Activated naive CD4-positive, alpha-beta T cell treated with anti-CD3 and anti-CD28 coated beads, Interleukin-2, amount 10 ng/mL, durations not matched to agents 7 days and 5 days (primary cell): ENCODE results near the gene MED28.
A peak's percentile ranks its signal among the peaks of the same experiment; 100 is the strongest.
"Not testable (repeated sequence)": the region's sequence is repeated elsewhere in the genome, so short reads cannot be mapped to it uniquely, and the experiment has no call there.

Source experiments
- CTCF ChIA-PET: fragments of 350-600 bp; sonication (Branson Sonifier 250); formaldehyde crosslinking; loops from one replicate; lab custom pipeline; 2021; ENCODE audit warnings: antibody characterized with exemption; lab: Charles Lee
- DNase-seq: peaks from one replicate; pipeline ENCODE4 v3.0.0-alpha.2; 2020
- H3K27ac Mint-ChIP-seq: one replicate; pipeline ENCODE4 v1.8.0; 2021; ENCODE audit warnings: mild to moderate bottlenecking, moderate library complexity, mixed read lengths
- H3K27me3 Mint-ChIP-seq: one replicate; pipeline ENCODE4 v1.8.0; 2021; ENCODE audit warnings: mild to moderate bottlenecking, mixed read lengths
- H3K36me3 Mint-ChIP-seq: one replicate; pipeline ENCODE4 v1.8.0; 2021; ENCODE audit warnings: mixed read lengths
- H3K4me1 Mint-ChIP-seq: one replicate; pipeline ENCODE4 v1.8.0; 2021; ENCODE audit warnings: mixed read lengths
- H3K4me3 Mint-ChIP-seq: one replicate; pipeline ENCODE4 v1.8.0; 2021; ENCODE audit warnings: mild to moderate bottlenecking, moderate library complexity, mixed read lengths
- H3K9me3 Mint-ChIP-seq: one replicate; pipeline ENCODE4 v1.8.0; 2021; ENCODE audit warnings: mixed read lengths

MED28 gene

DNA sequence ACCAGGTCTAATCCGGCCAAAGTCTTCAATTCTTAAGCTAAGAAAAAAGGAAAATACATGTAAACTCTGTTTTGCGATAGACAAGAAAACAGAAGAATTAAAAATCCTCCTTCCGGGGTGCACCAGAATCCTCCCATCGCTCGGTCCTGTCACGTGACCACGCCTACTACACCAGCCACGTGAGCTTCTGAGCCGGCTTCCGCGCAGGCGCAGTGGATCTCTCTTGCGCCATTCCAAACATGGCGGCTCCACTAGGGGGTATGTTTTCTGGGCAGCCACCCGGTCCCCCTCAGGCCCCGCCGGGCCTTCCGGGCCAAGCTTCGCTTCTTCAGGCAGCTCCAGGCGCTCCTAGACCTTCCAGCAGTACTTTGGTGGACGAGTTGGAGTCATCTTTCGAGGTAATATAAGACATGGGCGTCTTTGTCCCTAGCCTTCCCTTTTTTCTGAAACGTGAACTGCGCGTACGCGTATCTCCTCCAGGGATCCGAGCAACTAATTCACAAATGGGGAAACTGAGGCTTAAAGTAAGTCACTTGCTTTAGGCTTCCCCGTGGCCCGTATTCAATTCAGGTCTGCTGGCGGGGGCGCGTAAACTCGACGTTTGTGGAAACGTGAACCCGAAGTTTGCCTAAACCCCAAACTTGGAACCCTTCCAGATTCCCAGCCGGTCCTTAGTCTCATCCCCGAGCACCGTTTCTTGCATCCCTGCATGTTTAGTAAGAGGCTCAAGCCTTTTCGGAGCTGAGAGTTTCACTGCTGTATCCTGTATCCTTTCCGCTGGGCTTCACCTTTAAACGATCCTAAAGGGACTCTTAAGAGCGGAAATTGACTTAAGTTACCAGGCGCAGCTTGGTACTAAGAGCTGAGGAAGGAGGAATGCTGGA, at the start of gene MED28:
TSS of gene MED28 (plus strand) at position 226 of the 884 bp plus-strand sequence. CDS start at position 240, 14 bp downstream.
- H3K9me3 Mint-ChIP-seq: no peaks in the 10 kb centered on the region
- peaks cover 58% of the 10 kb centered on the region for H3K4me1 Mint-ChIP-seq
- H3K27ac Mint-ChIP-seq: peak within 1 kb of the TSS; percentile 98
- peak within 1 kb of the TSS; percentile 99 for H3K4me3 Mint-ChIP-seq
- no peaks in the 10 kb centered on the region for H3K27me3 Mint-ChIP-seq
- H3K36me3 Mint-ChIP-seq: peaks cover 20% of the 10 kb centered on the region
- DNase-seq: peak; percentile 97
- CTCF ChIA-PET: interaction anchor here (0.8 to 2.5 kb wide), 5 partner anchors 17 to 202 kb away, joined by 3 to 12 read pairs (median 4); no protein-coding TSS in a partner anchor

- Mint-ChIP-seq H3K9me3 (no peaks in the 10 kb centered on the region), H3K27me3 (peaks cover 23% of the 10 kb centered on the region), H3K36me3 (no peaks in the 10 kb centered on the region), H3K4me1 (no peaks in the 10 kb centered on the region), H3K27ac (no peak overlapping the region), H3K4me3 (no peak overlapping the region)
- CTCF ChIA-PET: no interaction called here
- DNase-seq: no peak
Measured at GRCh38 chr4:17565846-17566245, 48.6 kb upstream of the MED28 start.

GRCh38 chr4:17567271-17567670, 47.2 kb upstream of the MED28 start:
- Mint-ChIP-seq H3K27ac (no peak overlapping the region), H3K4me3 (no peak overlapping the region), H3K4me1 (no peaks in the 10 kb centered on the region), H3K9me3 (no peaks in the 10 kb centered on the region), H3K36me3 (no peaks in the 10 kb centered on the region), H3K27me3 (peaks cover 17% of the 10 kb centered on the region)
- no peak for DNase-seq
- CTCF ChIA-PET: interaction anchor here (0.7 kb wide), 1 partner anchor 19 kb away, joined by 3 read pairs; no protein-coding TSS in a partner anchor

DNA sequence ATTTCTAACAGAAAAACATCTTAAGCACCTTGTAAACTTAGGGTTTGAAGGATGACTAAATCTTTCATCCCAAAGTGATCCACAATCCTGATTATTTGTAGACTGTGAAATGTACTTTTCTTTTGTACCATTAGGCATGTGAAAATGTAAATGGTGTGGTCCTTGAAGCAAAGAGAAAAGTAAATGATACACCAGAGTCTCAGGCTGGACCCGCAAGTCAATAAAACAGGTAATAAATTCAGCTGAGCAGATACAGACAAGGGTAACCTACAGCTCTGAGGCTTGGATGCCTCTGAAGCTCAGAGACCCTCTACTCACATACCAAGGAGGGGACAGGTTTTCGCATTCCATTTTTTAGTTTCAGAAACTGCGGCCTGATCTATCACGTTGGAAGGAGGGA, 40.2 kb upstream of the MED28 start:
- H3K27me3 Mint-ChIP-seq: peaks cover 7% of the 10 kb centered on the region
- H3K4me1 Mint-ChIP-seq: peaks cover 22% of the 10 kb centered on the region
- H3K9me3 Mint-ChIP-seq: no peaks in the 10 kb centered on the region
- H3K4me3 Mint-ChIP-seq: no peak overlapping the region
- CTCF ChIA-PET: no interaction called here
- no peak overlapping the region for H3K27ac Mint-ChIP-seq
- H3K36me3 Mint-ChIP-seq: peaks cover 4% of the 10 kb centered on the region
- no peak for DNase-seq

GRCh38 chr4:17575177-17575576, 39.3 kb upstream of the MED28 start:
- H3K27me3 Mint-ChIP-seq, H3K36me3 Mint-ChIP-seq, H3K9me3 Mint-ChIP-seq, H3K4me3 Mint-ChIP-seq, DNase-seq, H3K27ac Mint-ChIP-seq: not testable (repeated sequence)
- H3K4me1 Mint-ChIP-seq: peaks cover 30% of the 10 kb centered on the region
- CTCF ChIA-PET: interaction anchor here (0.6 kb wide), 1 partner anchor 13 kb away, joined by 3 read pairs; no protein-coding TSS in a partner anchor

DNA sequence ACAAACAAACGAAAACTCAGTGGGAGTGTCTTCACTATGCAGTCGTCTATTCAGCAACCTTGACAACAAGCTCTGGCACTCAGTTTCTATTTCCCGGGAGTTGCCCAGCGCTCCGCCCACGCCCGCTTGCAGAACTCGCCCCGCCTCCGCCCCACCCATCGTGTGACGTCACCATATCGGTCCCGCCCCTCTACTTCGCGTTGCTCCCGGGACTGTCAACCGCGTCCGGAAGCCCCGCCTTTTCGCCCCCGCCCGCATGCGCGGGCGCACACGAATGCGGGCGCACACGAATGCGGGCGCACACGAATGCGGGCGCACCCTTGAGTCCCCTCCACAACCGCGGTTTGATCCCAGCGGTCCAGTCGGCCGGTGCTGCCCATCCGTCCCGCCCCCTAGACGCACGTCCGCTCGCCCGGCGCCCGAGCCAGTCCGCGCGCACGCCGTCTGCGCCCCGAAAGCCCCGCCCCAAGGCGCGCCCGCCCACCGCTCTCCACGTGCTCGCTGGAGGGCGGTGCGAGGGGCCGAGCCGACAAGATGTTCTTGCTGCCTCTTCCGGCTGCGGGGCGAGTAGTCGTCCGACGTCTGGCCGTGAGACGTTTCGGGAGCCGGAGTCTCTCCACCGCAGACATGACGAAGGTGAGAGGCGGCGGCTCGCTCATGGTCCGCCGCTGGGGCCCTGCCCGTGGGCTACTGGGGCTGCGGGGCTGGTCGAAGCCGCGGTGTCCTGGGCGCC, 37.3 kb upstream of the MED28 start, which contains the start of gene LAP3:
TSS of gene LAP3 (plus strand) at position 267 of the 733 bp plus-strand sequence. CDS start at position 535, 268 bp downstream.
- Mint-ChIP-seq H3K9me3 (no peaks in the 10 kb centered on the region), H3K36me3 (peaks cover 19% of the 10 kb centered on the region), H3K4me3 (peak within 1 kb of the TSS; percentile 89), H3K27me3 (no peaks in the 10 kb centered on the region), H3K4me1 (peaks cover 41% of the 10 kb centered on the region), H3K27ac (peak within 1 kb of the TSS; percentile 95)
- CTCF ChIA-PET: interaction anchor here (0.7 to 1.6 kb wide), 4 partner anchors 28 to 240 kb away, joined by 3 to 5 read pairs (median 4); partner anchors contain the start of gene MED28
- peak; percentile 99 for DNase-seq

DNA sequence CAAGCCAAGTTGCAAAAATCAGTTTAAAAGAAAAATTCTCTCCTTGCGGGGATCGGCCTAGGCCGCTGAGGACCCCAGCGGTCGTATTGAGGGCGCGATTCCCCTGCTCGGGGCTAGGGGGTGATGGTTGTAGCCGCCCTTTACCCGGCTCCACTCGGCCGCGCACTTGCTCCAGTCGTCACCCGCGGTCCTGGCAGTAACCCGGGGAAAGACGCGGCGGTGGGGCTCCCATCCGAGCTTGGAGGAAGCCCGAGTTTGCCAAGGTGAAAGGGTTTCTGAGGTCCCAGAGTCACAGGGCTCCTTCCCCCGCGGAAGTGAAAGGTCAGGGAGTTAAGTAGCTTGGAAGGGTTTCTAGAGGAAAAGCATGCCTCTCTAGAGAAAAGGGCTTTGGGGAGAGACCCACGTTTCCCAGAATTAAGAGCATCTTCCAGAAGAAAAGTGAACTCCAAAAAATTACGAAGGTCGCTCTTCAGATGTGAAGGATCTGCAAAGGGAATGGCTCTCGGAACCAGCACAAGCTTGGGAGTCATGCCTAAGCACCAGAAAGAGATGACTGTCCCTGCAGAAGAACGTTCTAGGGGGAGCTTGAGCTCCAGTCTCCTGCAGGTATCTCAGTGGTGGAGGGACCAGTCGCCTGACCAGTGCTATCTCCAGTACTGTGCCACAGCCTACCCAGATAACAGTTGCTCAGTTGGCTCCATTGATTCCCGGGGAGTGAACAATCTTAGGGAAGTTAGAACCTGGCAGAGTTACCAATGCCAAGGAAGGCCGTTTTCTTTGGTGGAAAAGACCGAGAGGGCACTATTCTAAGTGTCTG, 36.6 kb upstream of the MED28 start:
- H3K36me3 Mint-ChIP-seq: peaks cover 19% of the 10 kb centered on the region
- no peaks in the 10 kb centered on the region for H3K9me3 Mint-ChIP-seq
- CTCF ChIA-PET: interaction anchor here (0.6 to 1.4 kb wide), 5 partner anchors 29 to 239 kb away, joined by 3 to 6 read pairs (median 3); partner anchors contain the start of gene MED28

DNA sequence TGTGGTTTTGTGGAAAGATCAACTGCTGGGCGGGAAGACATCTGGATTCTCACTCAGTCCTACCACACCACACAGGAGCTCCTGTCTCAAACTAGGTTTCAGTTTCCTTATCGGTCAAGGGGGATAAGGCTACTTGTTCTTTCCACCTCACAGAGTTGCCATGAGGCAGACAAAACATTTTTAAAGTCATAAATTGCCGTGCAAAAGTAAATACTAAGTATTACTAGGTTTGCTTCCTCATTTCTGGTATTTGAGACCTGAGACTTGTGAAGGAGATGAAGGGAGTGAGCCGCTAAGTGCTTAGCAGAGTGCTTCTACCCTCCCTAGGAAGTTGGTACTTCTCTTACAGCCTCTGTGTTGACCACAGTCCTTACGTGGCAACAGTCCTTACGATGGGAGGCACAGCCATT, 36.0 kb upstream of the MED28 start:
- Mint-ChIP-seq H3K27me3 (no peaks in the 10 kb centered on the region), H3K4me1 (peaks cover 41% of the 10 kb centered on the region), H3K9me3 (no peaks in the 10 kb centered on the region), H3K4me3 (peak overlapping the region; percentile 89), H3K27ac (peak overlapping the region; percentile 95), H3K36me3 (peaks cover 22% of the 10 kb centered on the region)
- CTCF ChIA-PET: interaction anchor here (1.1 to 1.4 kb wide), 3 partner anchors 30 to 57 kb away, joined by 3 to 6 read pairs (median 5); partner anchors contain the start of gene MED28
- no peak for DNase-seq

More for the DNA sequence above, 36.6 kb upstream of the MED28 start:
- H3K27me3 Mint-ChIP-seq: no peaks in the 10 kb centered on the region
- H3K4me1 Mint-ChIP-seq: peaks cover 41% of the 10 kb centered on the region
- H3K27ac Mint-ChIP-seq: peak overlapping the region; percentile 95
- peak overlapping the region; percentile 89 for H3K4me3 Mint-ChIP-seq
- DNase-seq: peak; percentile 60

GRCh38 chr4:17580969-17581368, 33.5 kb upstream of the MED28 start:
- H3K27ac Mint-ChIP-seq: peak overlapping the region; percentile 62
- H3K27me3 Mint-ChIP-seq: no peaks in the 10 kb centered on the region
- H3K4me1 Mint-ChIP-seq: peaks cover 37% of the 10 kb centered on the region
- no peaks in the 10 kb centered on the region for H3K9me3 Mint-ChIP-seq
- H3K36me3 Mint-ChIP-seq: peaks cover 41% of the 10 kb centered on the region
- CTCF ChIA-PET: no interaction called here
- H3K4me3 Mint-ChIP-seq: no peak overlapping the region
- DNase-seq: no peak

- Mint-ChIP-seq H3K9me3 (no peaks in the 10 kb centered on the region), H3K36me3 (peaks cover 56% of the 10 kb centered on the region), H3K4me3 (no peak overlapping the region), H3K27me3 (no peaks in the 10 kb centered on the region), H3K27ac (no peak overlapping the region), H3K4me1 (peaks cover 29% of the 10 kb centered on the region)
- no peak for DNase-seq
- CTCF ChIA-PET: interaction anchor here (0.7 to 0.9 kb wide), 2 partner anchors 30 to 1010 kb away, joined by 3 read pairs; no protein-coding TSS in a partner anchor
Measured at GRCh38 chr4:17583276-17583675, 31.2 kb upstream of the MED28 start.

- H3K9me3 Mint-ChIP-seq: no peaks in the 10 kb centered on the region
- no peaks in the 10 kb centered on the region for H3K27me3 Mint-ChIP-seq
- CTCF ChIA-PET: interaction anchor here (0.9 kb wide), 1 partner anchor 1009 kb away, joined by 3 read pairs; no protein-coding TSS in a partner anchor
- H3K36me3 Mint-ChIP-seq: peaks cover 58% of the 10 kb centered on the region
- no peak for DNase-seq
- peak overlapping the region; percentile 50 for H3K27ac Mint-ChIP-seq
- H3K4me1 Mint-ChIP-seq: peaks cover 23% of the 10 kb centered on the region
- no peak overlapping the region for H3K4me3 Mint-ChIP-seq
Measured at GRCh38 chr4:17583941-17584340, 30.5 kb upstream of the MED28 start.

DNA sequence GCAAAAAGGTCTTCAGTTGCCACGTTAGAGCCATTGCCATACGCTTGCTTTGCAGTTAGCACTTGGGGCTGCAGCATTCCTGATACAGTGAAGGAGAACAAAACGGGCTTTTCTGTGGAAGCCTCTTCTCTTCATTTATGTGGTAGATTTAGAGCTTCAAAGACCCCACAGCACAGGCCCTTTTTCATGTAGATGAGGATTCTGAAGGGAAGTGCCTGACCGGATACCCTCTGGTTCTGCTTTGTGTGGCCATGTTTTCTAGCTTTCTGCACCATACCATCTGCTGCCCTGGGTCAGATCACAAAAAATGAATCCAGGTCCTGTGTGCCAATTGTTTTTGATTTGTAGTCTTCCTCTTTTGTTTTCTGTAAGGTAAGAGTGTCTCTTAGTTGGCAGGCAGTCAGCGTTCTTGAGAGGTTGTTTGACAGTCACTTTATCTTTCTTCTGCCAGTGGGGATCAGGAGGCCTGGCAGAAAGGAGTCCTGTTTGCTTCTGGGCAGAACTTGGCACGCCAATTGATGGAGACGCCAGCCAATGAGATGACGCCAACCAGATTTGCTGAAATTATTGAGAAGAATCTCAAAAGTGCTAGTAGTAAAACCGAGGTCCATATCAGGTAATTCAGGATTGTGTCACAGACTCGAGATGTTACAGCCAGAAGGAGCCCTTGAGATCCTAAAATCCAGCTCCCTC, 29.8 kb upstream of the MED28 start:
- peaks cover 15% of the 10 kb centered on the region for H3K4me1 Mint-ChIP-seq
- DNase-seq: no peak
- H3K36me3 Mint-ChIP-seq: peaks cover 57% of the 10 kb centered on the region
- CTCF ChIA-PET: interaction anchor here (0.9 to 1.6 kb wide), 2 partner anchors 35 to 52 kb away, joined by 3 read pairs; no protein-coding TSS in a partner anchor
- H3K4me3 Mint-ChIP-seq: no peak overlapping the region
- no peaks in the 10 kb centered on the region for H3K9me3 Mint-ChIP-seq
- H3K27ac Mint-ChIP-seq: no peak overlapping the region
- no peaks in the 10 kb centered on the region for H3K27me3 Mint-ChIP-seq
